OCI-LY1 (cell line): Measurements from ENCODE around the gene ZFYVE28.
"Not testable (repeated sequence)": the region's sequence is repeated elsewhere in the genome, so short reads cannot be mapped to it uniquely, and the experiment has no call there.

ENCODE experiments used
- H2AFZ ChIP-seq: fragments of 200-600 bp; sonication (generic), shearing (Covaris generic); 2 replicates; pipeline ENCODE4 v1.6.0; 2014; ENCODE audit warnings: antibody characterized with exemption, mild to moderate bottlenecking, low read length
- H3F3A ChIP-seq: fragments of 200-600 bp; sonication (generic), shearing (Covaris generic); 2 replicates; pipeline ENCODE4 v1.6.0; 2014; ENCODE audit warnings: mild to moderate bottlenecking, antibody characterized with exemption, low read length, moderate library complexity; ENCODE audit not compliant: insufficient read depth
- H3K27ac ChIP-seq: fragments of 200-600 bp; sonication (generic); 2 replicates; pipeline ENCODE4 v1.5.1; 2014; ENCODE audit warnings: low read length, mixed run types, mild to moderate bottlenecking, low read depth; ENCODE audit not compliant: poor library complexity, severe bottlenecking
- H3K27me3 ChIP-seq: fragments of 200-600 bp; sonication (generic); 2 replicates; pipeline ENCODE4 v1.6.0; 2014; ENCODE audit warnings: antibody characterized with exemption, mild to moderate bottlenecking, low read length, moderate library complexity; ENCODE audit not compliant: insufficient read depth
- H3K36me3 ChIP-seq: fragments of 200-600 bp; sonication (generic); 2 replicates; pipeline ENCODE4 v1.6.1; 2014; ENCODE audit warnings: mild to moderate bottlenecking, antibody characterized with exemption, low read length, moderate library complexity, mixed read lengths; ENCODE audit not compliant: insufficient read depth
- H3K4me1 ChIP-seq: fragments of 200-600 bp; sonication (generic); 2 replicates; pipeline ENCODE4 v1.5.1; 2014; ENCODE audit warnings: mild to moderate bottlenecking, low read length, moderate library complexity; ENCODE audit not compliant: insufficient read depth, severe bottlenecking
- H3K4me2 ChIP-seq: fragments of 200-600 bp; sonication (generic), shearing (Covaris generic); 2 replicates; pipeline ENCODE4 v1.6.1; 2014; ENCODE audit warnings: low read length
- H3K4me3 ChIP-seq: fragments of 200-600 bp; sonication (generic); 2 replicates; pipeline ENCODE4 v1.5.1; 2014; ENCODE audit warnings: low read length, low read depth, mild to moderate bottlenecking, mixed read lengths; ENCODE audit not compliant: poor library complexity, severe bottlenecking
- H3K79me2 ChIP-seq: fragments of 200-600 bp; shearing (Covaris generic); 2 replicates; pipeline ENCODE4 v1.6.1; 2016; ENCODE audit warnings: mixed run types, low read length, mixed read lengths; ENCODE audit not compliant: insufficient read depth
- H3K9ac ChIP-seq: fragments of 200-600 bp; sonication (generic), shearing (Covaris generic); 2 replicates; pipeline ENCODE4 v1.6.1; 2014; ENCODE audit warnings: mild to moderate bottlenecking, low read length, mixed read lengths
- H3K9me2 ChIP-seq: fragments of 200-600 bp; sonication (generic), shearing (Covaris generic); 2 replicates; pipeline ENCODE4 v1.6.1; 2014; ENCODE audit warnings: low read depth, mild to moderate bottlenecking, low read length, mixed read lengths
- H3K9me3 ChIP-seq: fragments of 200-600 bp; shearing (Covaris generic); 2 replicates; pipeline ENCODE4 v1.6.1; 2014; ENCODE audit warnings: low read length, mixed read lengths
- H4K20me1 ChIP-seq: fragments of 200-600 bp; sonication (generic), shearing (Covaris generic); 2 replicates; pipeline ENCODE4 v1.6.0; 2016; ENCODE audit warnings: mild to moderate bottlenecking, low read length; ENCODE audit not compliant: insufficient read depth
- EZH2 ChIP-seq: fragments of 200-600 bp; sonication (generic), shearing (Covaris generic); IDR thresholded peaks from 2 replicates; pipeline ENCODE4 v1.8.0; 2017; ENCODE audit warnings: borderline replicate concordance, mixed run types, mild to moderate bottlenecking, antibody characterized with exemption, low read length, moderate library complexity, mixed read lengths
- TF ChIP-seq, protein P1 (sequence below): fragments of 200-600 bp; sonication (generic), shearing (Covaris generic); IDR thresholded peaks from 2 replicates; pipeline ENCODE4 v1.5.1; 2017; ENCODE audit warnings: mild to moderate bottlenecking, antibody characterized with exemption, low read length, moderate library complexity, mixed read lengths

Gene ZFYVE28

GRCh38 chr4:2276581-2277325, 141.7 kb downstream of the ZFYVE28 start:
- Histone ChIP-seq H3K9me3 (no peaks in the 10 kb centered on the region), H3K4me2 (no peak overlapping the region), H4K20me1 (no peaks in the 10 kb centered on the region), H3K36me3 (no peaks in the 10 kb centered on the region), H3K9ac (no peak overlapping the region), H3F3A (no peaks in the 10 kb centered on the region), H3K27me3 (no peaks in the 10 kb centered on the region), H3K9me2 (no peaks in the 10 kb centered on the region), H2AFZ (no peak overlapping the region), H3K27ac (no peak overlapping the region), H3K79me2 (no peaks in the 10 kb centered on the region), H3K4me1 (peaks cover 5% of the 10 kb centered on the region), H3K4me3 (no peak overlapping the region)
- TF ChIP-seq, protein P1, sequence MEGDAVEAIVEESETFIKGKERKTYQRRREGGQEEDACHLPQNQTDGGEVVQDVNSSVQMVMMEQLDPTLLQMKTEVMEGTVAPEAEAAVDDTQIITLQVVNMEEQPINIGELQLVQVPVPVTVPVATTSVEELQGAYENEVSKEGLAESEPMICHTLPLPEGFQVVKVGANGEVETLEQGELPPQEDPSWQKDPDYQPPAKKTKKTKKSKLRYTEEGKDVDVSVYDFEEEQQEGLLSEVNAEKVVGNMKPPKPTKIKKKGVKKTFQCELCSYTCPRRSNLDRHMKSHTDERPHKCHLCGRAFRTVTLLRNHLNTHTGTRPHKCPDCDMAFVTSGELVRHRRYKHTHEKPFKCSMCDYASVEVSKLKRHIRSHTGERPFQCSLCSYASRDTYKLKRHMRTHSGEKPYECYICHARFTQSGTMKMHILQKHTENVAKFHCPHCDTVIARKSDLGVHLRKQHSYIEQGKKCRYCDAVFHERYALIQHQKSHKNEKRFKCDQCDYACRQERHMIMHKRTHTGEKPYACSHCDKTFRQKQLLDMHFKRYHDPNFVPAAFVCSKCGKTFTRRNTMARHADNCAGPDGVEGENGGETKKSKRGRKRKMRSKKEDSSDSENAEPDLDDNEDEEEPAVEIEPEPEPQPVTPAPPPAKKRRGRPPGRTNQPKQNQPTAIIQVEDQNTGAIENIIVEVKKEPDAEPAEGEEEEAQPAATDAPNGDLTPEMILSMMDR = no peak
- no peak for TF ChIP-seq EZH2

GRCh38 chr4:2275546-2276251, 142.7 kb downstream of the ZFYVE28 start:
- Histone ChIP-seq H3K9me3 (no peaks in the 10 kb centered on the region), H3F3A (no peaks in the 10 kb centered on the region), H3K4me3 (no peak overlapping the region), H3K4me1 (no peaks in the 10 kb centered on the region), H3K79me2 (no peaks in the 10 kb centered on the region), H3K27me3 (no peaks in the 10 kb centered on the region), H3K9ac (no peak overlapping the region), H2AFZ (no peak overlapping the region), H3K9me2 (no peaks in the 10 kb centered on the region), H3K36me3 (no peaks in the 10 kb centered on the region), H4K20me1 (no peaks in the 10 kb centered on the region), H3K27ac (no peak overlapping the region), H3K4me2 (no peak overlapping the region)
- TF ChIP-seq EZH2 = no peak

DNA sequence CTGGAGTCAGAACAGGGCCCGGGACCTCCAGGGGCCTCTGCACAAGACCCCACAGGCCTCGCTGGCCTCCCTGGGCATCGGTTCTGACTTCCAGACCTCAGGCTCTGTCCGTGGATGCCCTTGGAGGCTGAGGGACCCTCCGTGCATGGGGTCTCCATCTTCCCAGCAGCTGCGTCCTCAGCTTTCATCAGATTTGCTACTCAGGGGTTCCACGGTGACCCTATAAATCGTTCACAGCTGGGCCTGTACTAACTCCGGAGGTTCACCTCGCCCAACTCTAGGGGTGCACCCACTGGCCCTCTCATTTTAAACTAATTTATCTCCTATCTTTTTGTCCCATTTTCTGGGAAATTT, 143.4 kb downstream of the ZFYVE28 start:
- not testable (repeated sequence) for H3K27me3 ChIP-seq, H3K9me2 ChIP-seq, H3K36me3 ChIP-seq, H2AFZ ChIP-seq, H3K9ac ChIP-seq, H3F3A ChIP-seq, H3K4me3 ChIP-seq, H3K4me2 ChIP-seq, H3K9me3 ChIP-seq, H3K4me1 ChIP-seq, H3K79me2 ChIP-seq, H3K27ac ChIP-seq, H4K20me1 ChIP-seq

DNA sequence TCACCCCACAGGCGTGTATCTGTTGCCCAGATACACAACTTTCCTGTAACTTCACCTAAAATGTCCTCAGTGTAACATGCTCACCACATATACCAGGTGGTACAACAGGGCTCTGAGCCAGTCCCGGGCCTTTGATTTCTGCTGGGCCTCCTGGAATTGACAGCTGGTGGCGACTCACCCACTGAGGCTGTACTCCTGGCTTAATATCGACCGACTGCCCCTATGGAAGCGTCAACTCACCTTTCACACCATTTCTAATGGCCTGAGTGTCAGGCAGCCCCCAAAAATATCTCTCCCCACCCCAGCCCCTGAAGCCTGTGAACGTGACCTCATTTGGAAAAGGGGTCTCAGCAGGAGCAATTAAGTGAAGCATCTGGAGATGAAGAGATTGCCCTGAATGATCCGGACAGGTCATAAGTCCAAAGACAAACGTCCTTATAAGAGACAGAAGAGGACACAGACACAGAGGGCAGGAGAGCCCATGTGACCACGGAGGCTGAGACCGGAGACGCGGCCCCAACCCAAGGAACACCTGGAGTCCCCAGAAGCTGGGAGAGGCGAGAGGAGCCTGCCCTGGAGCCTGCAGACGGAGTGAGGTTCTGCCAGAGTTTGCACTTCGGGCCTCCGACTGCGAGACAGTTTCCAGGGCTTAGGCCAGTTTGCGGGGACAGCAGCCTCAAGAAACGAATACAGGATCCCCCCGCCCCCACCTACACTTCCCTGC, 144.0 kb downstream of the ZFYVE28 start:
- H3K36me3 ChIP-seq = no peaks in the 10 kb centered on the region
- no peaks in the 10 kb centered on the region for H4K20me1 ChIP-seq
- no peaks in the 10 kb centered on the region for H3F3A ChIP-seq
- H3K9me2 ChIP-seq = no peaks in the 10 kb centered on the region
- no peak overlapping the region for H3K4me2 ChIP-seq
- no peaks in the 10 kb centered on the region for H3K27me3 ChIP-seq
- H3K9me3 ChIP-seq = no peaks in the 10 kb centered on the region
- H2AFZ ChIP-seq = no peak overlapping the region
- no peaks in the 10 kb centered on the region for H3K79me2 ChIP-seq
- no peak overlapping the region for H3K4me3 ChIP-seq
- no peak overlapping the region for H3K9ac ChIP-seq
- TF ChIP-seq EZH2 = no peak
- TF ChIP-seq, protein P1 = no peak
- no peaks in the 10 kb centered on the region for H3K4me1 ChIP-seq
- no peak overlapping the region for H3K27ac ChIP-seq
